ENCODE results near the gene ROCK2. TPM values are rescaled to one million over a fixed set of nuclear protein-coding genes. Genes with fewer than 3 reads are reported as not detected.
A peak's percentile ranks its signal among the peaks of the same experiment; 100 is the strongest.

ROCK2 gene
- polyA plus RNA-seq, 1 of the 3 experiments (the other 2 are of a cell fraction) = 4.2 TPM

DNA sequence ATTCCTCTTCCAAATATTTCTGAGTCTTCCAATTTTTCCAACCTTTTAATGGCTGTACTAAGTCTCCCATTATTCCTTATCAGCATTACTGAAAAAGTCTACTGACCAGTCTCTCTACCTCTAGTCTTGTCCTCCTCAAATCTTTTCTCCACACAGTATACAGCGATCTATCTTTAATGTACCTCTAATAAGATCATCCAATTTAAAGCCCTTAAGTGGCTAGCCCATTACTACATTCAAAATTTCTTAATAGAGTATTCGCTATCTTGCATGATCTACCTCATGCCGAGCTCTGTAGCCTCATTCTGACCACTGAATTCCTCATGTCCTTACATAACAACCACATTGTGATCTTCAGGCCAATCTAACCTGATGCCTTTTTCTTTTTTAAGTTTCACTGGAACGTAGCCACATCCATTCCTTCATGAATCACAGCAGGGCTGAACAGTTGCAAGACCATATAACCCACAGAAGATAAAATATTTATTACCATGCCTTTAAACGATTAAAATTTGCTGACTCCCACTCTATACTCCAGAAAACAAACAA is 131.3 kb downstream of the ROCK2 start (continued):
- TF ChIP-seq, protein P1, sequence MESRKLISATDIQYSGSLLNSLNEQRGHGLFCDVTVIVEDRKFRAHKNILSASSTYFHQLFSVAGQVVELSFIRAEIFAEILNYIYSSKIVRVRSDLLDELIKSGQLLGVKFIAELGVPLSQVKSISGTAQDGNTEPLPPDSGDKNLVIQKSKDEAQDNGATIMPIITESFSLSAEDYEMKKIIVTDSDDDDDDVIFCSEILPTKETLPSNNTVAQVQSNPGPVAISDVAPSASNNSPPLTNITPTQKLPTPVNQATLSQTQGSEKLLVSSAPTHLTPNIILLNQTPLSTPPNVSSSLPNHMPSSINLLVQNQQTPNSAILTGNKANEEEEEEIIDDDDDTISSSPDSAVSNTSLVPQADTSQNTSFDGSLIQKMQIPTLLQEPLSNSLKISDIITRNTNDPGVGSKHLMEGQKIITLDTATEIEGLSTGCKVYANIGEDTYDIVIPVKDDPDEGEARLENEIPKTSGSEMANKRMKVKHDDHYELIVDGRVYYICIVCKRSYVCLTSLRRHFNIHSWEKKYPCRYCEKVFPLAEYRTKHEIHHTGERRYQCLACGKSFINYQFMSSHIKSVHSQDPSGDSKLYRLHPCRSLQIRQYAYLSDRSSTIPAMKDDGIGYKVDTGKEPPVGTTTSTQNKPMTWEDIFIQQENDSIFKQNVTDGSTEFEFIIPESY (IDR thresholded peaks at IDR 0.05; ENCODE audit: borderline replicate concordance, low read depth) = no peak
- TF ChIP-seq FOXM1 (IDR thresholded peaks at IDR 0.05; ENCODE audit: low read depth) (peak; percentile 21; the same call in 1 of the 2 replicates), CHD2 (IDR thresholded peaks at IDR 0.05; ENCODE audit: low read length, partially characterized antibody) (no peak), ELF1 (IDR thresholded peaks at IDR 0.05) (no peak), MEF2A (IDR thresholded peaks at IDR 0.05; ENCODE audit: borderline replicate concordance, low read depth) (no peak), RXRA (IDR thresholded peaks at IDR 0.05; ENCODE audit: borderline replicate concordance, low read depth) (no peak), GABPA (IDR thresholded peaks at IDR 0.05; ENCODE audit: low read depth) (no peak)
- TF ChIP-seq, protein P2, sequence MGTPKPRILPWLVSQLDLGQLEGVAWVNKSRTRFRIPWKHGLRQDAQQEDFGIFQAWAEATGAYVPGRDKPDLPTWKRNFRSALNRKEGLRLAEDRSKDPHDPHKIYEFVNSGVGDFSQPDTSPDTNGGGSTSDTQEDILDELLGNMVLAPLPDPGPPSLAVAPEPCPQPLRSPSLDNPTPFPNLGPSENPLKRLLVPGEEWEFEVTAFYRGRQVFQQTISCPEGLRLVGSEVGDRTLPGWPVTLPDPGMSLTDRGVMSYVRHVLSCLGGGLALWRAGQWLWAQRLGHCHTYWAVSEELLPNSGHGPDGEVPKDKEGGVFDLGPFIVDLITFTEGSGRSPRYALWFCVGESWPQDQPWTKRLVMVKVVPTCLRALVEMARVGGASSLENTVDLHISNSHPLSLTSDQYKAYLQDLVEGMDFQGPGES (IDR thresholded peaks at IDR 0.05; ENCODE audit: low read depth, low read length) = no peak

DNA sequence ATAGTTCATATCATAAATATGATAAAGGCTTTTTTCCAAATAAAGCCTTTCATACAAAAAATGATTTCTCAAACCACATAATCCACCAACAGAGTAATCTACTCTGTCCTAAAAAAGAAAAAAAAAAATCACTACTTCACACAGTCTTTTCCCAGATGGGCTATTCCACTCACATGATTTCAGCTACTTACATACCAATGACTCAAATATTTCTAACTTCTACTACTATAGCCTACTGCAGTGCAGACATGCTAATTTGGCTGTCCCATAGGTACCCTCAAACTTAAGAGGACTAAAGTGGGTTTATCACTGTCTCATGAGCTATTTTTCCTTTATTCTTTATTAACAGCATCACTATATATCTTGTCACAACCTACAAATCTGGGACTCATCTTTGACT is 131.8 kb downstream of the ROCK2 start:
- Histone ChIP-seq H3K27ac (ENCODE audit: low read depth in 2 of 2, low read length in 1 of 2) (peak overlapping the region in 1 of 2 experiments; percentile 12; a peak in 1 of 4 replicates), H3K4me3 (ENCODE audit: low read depth in 2 of 2, low read length in 1 of 2) (no peak overlapping the region), H3F3A (replicated peaks; ENCODE audit: insufficient read depth) (peaks cover 13% of the 10 kb centered on the region), H3K36me3 (replicated peaks in 1 of 2; ENCODE audit: control insufficient read depth in 1 of 2, insufficient read depth in 2 of 2, low read length in 1 of 2) (peaks cover 72 to 75% of the 10 kb centered on the region in 2 experiments), H3K4me2 (no peak overlapping the region), H3K9me2 (no peaks in the 10 kb centered on the region), H4K20me1 (ENCODE audit: insufficient read depth) (no peaks in the 10 kb centered on the region), H3K4me1 (ENCODE audit: control insufficient read depth in 1 of 2, insufficient read depth in 2 of 2, low read depth in 1 of 2, low read length in 1 of 2) (no peaks in the 10 kb centered on the region; a peak in 1 of 4 replicates), H3K27me3 (ENCODE audit: insufficient read depth) (no peaks in the 10 kb centered on the region), H2AFZ (ENCODE audit: low read depth) (no peak overlapping the region), H3K9me3 (no peaks in the 10 kb centered on the region), H3K9ac (no peak overlapping the region), H3K79me2 (ENCODE audit: insufficient read depth) (no peaks in the 10 kb centered on the region)
- ChIA-PET POLR2A (no interaction called here), CTCF (interaction anchor here (0.9 to 2.4 kb wide), 9 partner anchors 15 to 249 kb away, joined by 3 to 4 read pairs (median 3); partner anchors contain the start of gene SLC66A3)
- TF ChIP-seq, protein P3, sequence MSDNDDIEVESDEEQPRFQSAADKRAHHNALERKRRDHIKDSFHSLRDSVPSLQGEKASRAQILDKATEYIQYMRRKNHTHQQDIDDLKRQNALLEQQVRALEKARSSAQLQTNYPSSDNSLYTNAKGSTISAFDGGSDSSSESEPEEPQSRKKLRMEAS (IDR thresholded peaks at IDR 0.05; ENCODE audit: low read depth) = no peak
- no peak for DNase-seq

DNA sequence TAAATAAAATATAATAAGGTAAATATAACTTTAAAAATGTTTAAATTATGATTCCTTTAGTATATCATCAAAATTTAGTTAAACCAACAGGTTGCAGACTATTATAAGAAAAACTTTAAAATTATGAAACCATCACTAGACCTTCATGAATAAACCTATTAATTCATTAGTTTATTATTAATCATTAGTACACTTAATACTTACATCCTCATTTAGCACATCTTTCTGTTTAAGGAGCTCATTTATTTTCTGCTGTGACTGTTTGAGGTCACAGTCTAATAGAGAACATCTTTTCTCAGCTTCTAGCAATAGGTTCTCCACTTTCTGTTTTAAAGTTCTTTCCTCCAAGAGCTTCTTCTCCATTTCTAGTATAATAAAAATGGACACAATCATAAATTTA is 136.4 kb downstream of the ROCK2 start:
- H3K4me3 ChIP-seq (ENCODE audit: low read depth in 2 of 2, low read length in 1 of 2) = no peak overlapping the region
- no peaks in the 10 kb centered on the region for H3K9me2 ChIP-seq
- ChIA-PET CTCF (interaction anchor here (1.0 to 3.0 kb wide), 7 partner anchors 8 to 376 kb away, joined by 3 to 15 read pairs (median 3); no protein-coding TSS in a partner anchor), POLR2A (no interaction called here)
- no peak overlapping the region for H3K9ac ChIP-seq
- no peaks in the 10 kb centered on the region for H3K27me3 ChIP-seq (ENCODE audit: insufficient read depth)
- no peaks in the 10 kb centered on the region for H3K9me3 ChIP-seq
- no peaks in the 10 kb centered on the region for H4K20me1 ChIP-seq (ENCODE audit: insufficient read depth)
- no peak for DNase-seq
- H2AFZ ChIP-seq (ENCODE audit: low read depth) = no peak overlapping the region
- H3K79me2 ChIP-seq (ENCODE audit: insufficient read depth) = no peaks in the 10 kb centered on the region
- no peak overlapping the region for H3K4me2 ChIP-seq
- H3K36me3 ChIP-seq (replicated peaks in 1 of 2; ENCODE audit: control insufficient read depth in 1 of 2, insufficient read depth in 2 of 2, low read length in 1 of 2) = peaks cover 46 to 59% of the 10 kb centered on the region in 2 experiments
- H3K4me1 ChIP-seq (ENCODE audit: control insufficient read depth in 1 of 2, insufficient read depth in 2 of 2, low read depth in 1 of 2, low read length in 1 of 2) = peaks cover 0 to 19% of the 10 kb centered on the region in 2 experiments; a peak in 1 of 4 replicates
- peaks cover 22% of the 10 kb centered on the region for H3F3A ChIP-seq (replicated peaks; ENCODE audit: insufficient read depth)
- no peak overlapping the region for H3K27ac ChIP-seq (ENCODE audit: low read depth in 2 of 2, low read length in 1 of 2)
- TF ChIP-seq TAF1 (IDR thresholded peaks at IDR 0.05; ENCODE audit: borderline replicate concordance, low read depth, low read length) = no peak
- TF ChIP-seq, protein P4, sequence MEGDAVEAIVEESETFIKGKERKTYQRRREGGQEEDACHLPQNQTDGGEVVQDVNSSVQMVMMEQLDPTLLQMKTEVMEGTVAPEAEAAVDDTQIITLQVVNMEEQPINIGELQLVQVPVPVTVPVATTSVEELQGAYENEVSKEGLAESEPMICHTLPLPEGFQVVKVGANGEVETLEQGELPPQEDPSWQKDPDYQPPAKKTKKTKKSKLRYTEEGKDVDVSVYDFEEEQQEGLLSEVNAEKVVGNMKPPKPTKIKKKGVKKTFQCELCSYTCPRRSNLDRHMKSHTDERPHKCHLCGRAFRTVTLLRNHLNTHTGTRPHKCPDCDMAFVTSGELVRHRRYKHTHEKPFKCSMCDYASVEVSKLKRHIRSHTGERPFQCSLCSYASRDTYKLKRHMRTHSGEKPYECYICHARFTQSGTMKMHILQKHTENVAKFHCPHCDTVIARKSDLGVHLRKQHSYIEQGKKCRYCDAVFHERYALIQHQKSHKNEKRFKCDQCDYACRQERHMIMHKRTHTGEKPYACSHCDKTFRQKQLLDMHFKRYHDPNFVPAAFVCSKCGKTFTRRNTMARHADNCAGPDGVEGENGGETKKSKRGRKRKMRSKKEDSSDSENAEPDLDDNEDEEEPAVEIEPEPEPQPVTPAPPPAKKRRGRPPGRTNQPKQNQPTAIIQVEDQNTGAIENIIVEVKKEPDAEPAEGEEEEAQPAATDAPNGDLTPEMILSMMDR (IDR thresholded peaks at IDR 0.05) = no peak
- TF ChIP-seq MEF2A (IDR thresholded peaks at IDR 0.05; ENCODE audit: borderline replicate concordance, low read depth) = no peak
- no peak for TF ChIP-seq EP300 (IDR thresholded peaks at IDR 0.05; ENCODE audit: borderline replicate concordance in 1 of 2, low read depth in 1 of 2, low read length in 1 of 2)
- TF ChIP-seq, protein P5, sequence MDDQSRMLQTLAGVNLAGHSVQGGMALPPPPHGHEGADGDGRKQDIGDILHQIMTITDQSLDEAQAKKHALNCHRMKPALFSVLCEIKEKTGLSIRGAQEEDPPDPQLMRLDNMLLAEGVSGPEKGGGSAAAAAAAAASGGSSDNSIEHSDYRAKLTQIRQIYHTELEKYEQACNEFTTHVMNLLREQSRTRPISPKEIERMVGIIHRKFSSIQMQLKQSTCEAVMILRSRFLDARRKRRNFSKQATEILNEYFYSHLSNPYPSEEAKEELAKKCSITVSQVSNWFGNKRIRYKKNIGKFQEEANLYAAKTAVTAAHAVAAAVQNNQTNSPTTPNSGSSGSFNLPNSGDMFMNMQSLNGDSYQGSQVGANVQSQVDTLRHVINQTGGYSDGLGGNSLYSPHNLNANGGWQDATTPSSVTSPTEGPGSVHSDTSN (IDR thresholded peaks at IDR 0.05) = no peak
- TF ChIP-seq RAD21 (IDR thresholded peaks at IDR 0.05; ENCODE audit: low read length) = no peak
- TF ChIP-seq, protein P6, sequence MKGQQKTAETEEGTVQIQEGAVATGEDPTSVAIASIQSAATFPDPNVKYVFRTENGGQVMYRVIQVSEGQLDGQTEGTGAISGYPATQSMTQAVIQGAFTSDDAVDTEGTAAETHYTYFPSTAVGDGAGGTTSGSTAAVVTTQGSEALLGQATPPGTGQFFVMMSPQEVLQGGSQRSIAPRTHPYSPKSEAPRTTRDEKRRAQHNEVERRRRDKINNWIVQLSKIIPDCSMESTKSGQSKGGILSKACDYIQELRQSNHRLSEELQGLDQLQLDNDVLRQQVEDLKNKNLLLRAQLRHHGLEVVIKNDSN (IDR thresholded peaks at IDR 0.05; ENCODE audit: borderline replicate concordance, low read depth) = no peak
- TF ChIP-seq EZH2phosphoT487 (IDR thresholded peaks at IDR 0.05; ENCODE audit: borderline replicate concordance, low read depth) = no peak

Measured in SK-N-SH (cell line).